Mesodermal cell (in vitro differentiated cells): ENCODE results near the gene TMEM59L.

Source experiments
- H3K27ac ChIP-seq: 2 replicates; pipeline ENCODE4 v1.7.0; 2013; ENCODE audit warnings: mild to moderate bottlenecking, low read depth, low read length, moderate library complexity; ENCODE audit not compliant: severe bottlenecking
- H3K36me3 ChIP-seq: 2 replicates; pipeline ENCODE4 v1.7.1; 2013; ENCODE audit warnings: mild to moderate bottlenecking, low read length, moderate library complexity; ENCODE audit not compliant: control insufficient read depth, insufficient read depth
- H3K4me1 ChIP-seq: one replicate; pipeline ENCODE4 v1.7.1; 2013; ENCODE audit warnings: mild to moderate bottlenecking, low read length; ENCODE audit not compliant: insufficient read depth, control insufficient read depth, poor library complexity, severe bottlenecking
- H3K4me3 ChIP-seq: 2 replicates; pipeline ENCODE4 v1.7.0; 2013; ENCODE audit warnings: low read length, control low read depth, mild to moderate bottlenecking; ENCODE audit not compliant: insufficient read depth, poor library complexity, severe bottlenecking; ENCODE audit errors: extremely low read depth
- H3K9me3 ChIP-seq: 2 replicates; pipeline ENCODE4 v1.7.1; 2013; ENCODE audit warnings: mild to moderate bottlenecking, low read length, moderate library complexity; ENCODE audit not compliant: control insufficient read depth
- WGBS, 2 experiments: methylation state at CpG; one replicate each; pipeline ENCODE4 v1.1.5; 2013; ENCODE audit warnings: missing lambda C conversion rate in 2 of 2; ENCODE audit not compliant: insufficient coverage in 2 of 2; 5-methylcytosine and 5-hydroxymethylcytosine counted together

The TMEM59L gene

DNA sequence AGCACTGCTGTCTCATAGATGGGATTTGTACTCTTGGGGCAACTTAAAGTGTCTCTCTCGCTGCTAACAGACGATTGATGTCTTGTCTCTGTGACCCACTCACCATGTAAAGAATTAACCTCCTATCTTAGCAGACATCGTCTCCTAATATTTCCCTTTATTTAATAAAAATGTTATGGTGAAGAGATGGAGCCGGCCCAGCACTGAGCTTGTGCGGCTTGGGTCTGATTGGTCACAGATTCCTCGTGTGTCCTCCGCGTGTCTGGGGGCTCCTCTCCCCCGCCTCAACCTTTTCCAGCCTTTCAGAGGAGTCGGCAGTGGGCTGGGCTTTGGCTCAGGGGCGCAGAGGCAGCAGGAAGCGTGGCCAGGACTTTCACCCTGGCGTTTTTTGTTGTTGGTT is 57.6 kb downstream of the TMEM59L start:
- 82 to 95% methylated on average over 7 to 8 of the region's 13 CpGs for WGBS, 2 experiments
- Histone ChIP-seq H3K36me3 (peaks cover 19% of the 10 kb centered on the region), H3K4me1 (peaks cover 11% of the 10 kb centered on the region), H3K27ac (no peak overlapping the region), H3K9me3 (no peaks in the 10 kb centered on the region), H3K4me3 (no peak overlapping the region)
